Measurements from ENCODE around the gene RADIL. TPM values are rescaled to one million over a fixed set of nuclear protein-coding genes. Genes with fewer than 3 reads are reported as not detected.

Gene RADIL
- total RNA-seq, 2 donors from 2014 or later: 2.1 to 29.0 TPM

DNA sequence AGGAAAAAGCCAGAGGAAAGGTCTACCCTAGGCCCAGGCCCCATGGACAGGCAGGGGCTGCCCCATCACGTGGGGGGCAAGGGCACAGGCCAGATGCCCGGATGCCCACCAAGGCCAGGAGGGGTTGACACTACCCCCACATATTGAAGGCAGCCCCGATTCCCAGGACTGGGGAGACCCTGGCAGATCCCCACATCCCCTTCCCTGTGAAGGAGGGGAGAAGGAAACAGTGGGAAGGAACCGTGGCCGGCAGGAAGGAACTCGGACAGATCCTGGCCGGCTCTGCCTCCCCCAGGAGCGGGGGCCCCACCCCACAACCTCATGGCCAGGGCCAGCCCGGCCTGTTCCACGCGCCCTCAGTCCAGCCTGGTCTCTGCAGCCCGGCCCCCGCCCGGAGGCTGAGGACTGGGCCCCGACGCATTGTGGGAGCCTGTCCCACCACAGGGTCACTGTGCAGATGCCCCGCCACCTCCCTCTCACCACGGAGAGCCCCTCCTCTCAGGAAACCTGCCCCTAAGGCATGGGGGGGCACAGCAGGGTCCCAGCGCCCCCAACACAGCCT is 63.0 kb downstream of the RADIL start:
- Histone ChIP-seq H3K27ac (no peak overlapping the region), H3K36me3 (replicated peaks in 1 of 2; ENCODE audit: insufficient read depth in 1 of 2, low read depth in 2 of 2) (no peaks in the 10 kb centered on the region), H3K4me3 (no peak overlapping the region), H3K4me1 (no peaks in the 10 kb centered on the region), H3K9me3 (no peaks in the 10 kb centered on the region), H3K27me3 (no peaks in the 10 kb centered on the region)
- WGBS, 2 donors: 74% methylated on average over 16 of the region's 19 CpGs; no CpG with 5 or more reads in 1 of the 2 donors
- ATAC-seq (no peak), DNase-seq (no peak)
- TF ChIP-seq POLR2A (IDR thresholded peaks at IDR 0.05): no peak
- TF ChIP-seq, protein P1, sequence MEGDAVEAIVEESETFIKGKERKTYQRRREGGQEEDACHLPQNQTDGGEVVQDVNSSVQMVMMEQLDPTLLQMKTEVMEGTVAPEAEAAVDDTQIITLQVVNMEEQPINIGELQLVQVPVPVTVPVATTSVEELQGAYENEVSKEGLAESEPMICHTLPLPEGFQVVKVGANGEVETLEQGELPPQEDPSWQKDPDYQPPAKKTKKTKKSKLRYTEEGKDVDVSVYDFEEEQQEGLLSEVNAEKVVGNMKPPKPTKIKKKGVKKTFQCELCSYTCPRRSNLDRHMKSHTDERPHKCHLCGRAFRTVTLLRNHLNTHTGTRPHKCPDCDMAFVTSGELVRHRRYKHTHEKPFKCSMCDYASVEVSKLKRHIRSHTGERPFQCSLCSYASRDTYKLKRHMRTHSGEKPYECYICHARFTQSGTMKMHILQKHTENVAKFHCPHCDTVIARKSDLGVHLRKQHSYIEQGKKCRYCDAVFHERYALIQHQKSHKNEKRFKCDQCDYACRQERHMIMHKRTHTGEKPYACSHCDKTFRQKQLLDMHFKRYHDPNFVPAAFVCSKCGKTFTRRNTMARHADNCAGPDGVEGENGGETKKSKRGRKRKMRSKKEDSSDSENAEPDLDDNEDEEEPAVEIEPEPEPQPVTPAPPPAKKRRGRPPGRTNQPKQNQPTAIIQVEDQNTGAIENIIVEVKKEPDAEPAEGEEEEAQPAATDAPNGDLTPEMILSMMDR (IDR thresholded peaks at IDR 0.05): no peak
- intact Hi-C loops (cut with DNase I): no loop called here

GRCh38 chr7:4819560-4820404 is 63.7 kb downstream of the RADIL start:
- ATAC-seq (peak; percentile 17), DNase-seq (no peak)
- no peaks in the 10 kb centered on the region for H3K4me1 ChIP-seq
- H3K4me3 ChIP-seq: no peak overlapping the region
- no peaks in the 10 kb centered on the region for H3K36me3 ChIP-seq (replicated peaks in 1 of 2; ENCODE audit: insufficient read depth in 1 of 2, low read depth in 2 of 2)
- 72 to 84% methylated on average over 18 to 38 of the region's 39 CpGs for WGBS, 2 donors
- no peaks in the 10 kb centered on the region for H3K27me3 ChIP-seq
- no peaks in the 10 kb centered on the region for H3K9me3 ChIP-seq
- no peak overlapping the region for H3K27ac ChIP-seq
- intact Hi-C loops (cut with DNase I): no loop called here
- TF ChIP-seq, protein P1 (IDR thresholded peaks at IDR 0.05): no peak
- TF ChIP-seq POLR2A (IDR thresholded peaks at IDR 0.05): no peak

GRCh38 chr7:4818000-4818794 is 65.3 kb downstream of the RADIL start:
- no peaks in the 10 kb centered on the region for H3K9me3 ChIP-seq
- intact Hi-C loops (cut with DNase I): no loop called here
- no peaks in the 10 kb centered on the region for H3K36me3 ChIP-seq (replicated peaks in 1 of 2; ENCODE audit: insufficient read depth in 1 of 2, low read depth in 2 of 2)
- ATAC-seq: no peak
- no peak for TF ChIP-seq POLR2A (IDR thresholded peaks at IDR 0.05)
- TF ChIP-seq, protein P1 (IDR thresholded peaks at IDR 0.05): no peak
- no peaks in the 10 kb centered on the region for H3K4me1 ChIP-seq
- H3K27ac ChIP-seq: no peak overlapping the region
- WGBS, 2 donors: 85 to 100% methylated on average over 1 to 29 of the region's 32 CpGs
- no peaks in the 10 kb centered on the region for H3K27me3 ChIP-seq
- no peak overlapping the region for H3K4me3 ChIP-seq
- DNase-seq: no peak

GRCh38 chr7:4817178-4817901 is 66.2 kb downstream of the RADIL start:
- WGBS, 2 donors: 87 to 90% methylated on average over 14 to 37 of the region's 38 CpGs
- Histone ChIP-seq H3K4me3 (no peak overlapping the region), H3K27me3 (no peaks in the 10 kb centered on the region), H3K4me1 (no peaks in the 10 kb centered on the region), H3K27ac (no peak overlapping the region), H3K36me3 (replicated peaks in 1 of 2; ENCODE audit: insufficient read depth in 1 of 2, low read depth in 2 of 2) (no peaks in the 10 kb centered on the region), H3K9me3 (no peaks in the 10 kb centered on the region)
- ATAC-seq (no peak), DNase-seq (no peak)
- intact Hi-C loops (cut with DNase I): no loop called here
- TF ChIP-seq POLR2A (IDR thresholded peaks at IDR 0.05): no peak
- TF ChIP-seq, protein P1 (IDR thresholded peaks at IDR 0.05): no peak

All from body of pancreas (tissue), 4 donors.